ENCODE data around the gene PRR16.

PRR16 gene

DNA sequence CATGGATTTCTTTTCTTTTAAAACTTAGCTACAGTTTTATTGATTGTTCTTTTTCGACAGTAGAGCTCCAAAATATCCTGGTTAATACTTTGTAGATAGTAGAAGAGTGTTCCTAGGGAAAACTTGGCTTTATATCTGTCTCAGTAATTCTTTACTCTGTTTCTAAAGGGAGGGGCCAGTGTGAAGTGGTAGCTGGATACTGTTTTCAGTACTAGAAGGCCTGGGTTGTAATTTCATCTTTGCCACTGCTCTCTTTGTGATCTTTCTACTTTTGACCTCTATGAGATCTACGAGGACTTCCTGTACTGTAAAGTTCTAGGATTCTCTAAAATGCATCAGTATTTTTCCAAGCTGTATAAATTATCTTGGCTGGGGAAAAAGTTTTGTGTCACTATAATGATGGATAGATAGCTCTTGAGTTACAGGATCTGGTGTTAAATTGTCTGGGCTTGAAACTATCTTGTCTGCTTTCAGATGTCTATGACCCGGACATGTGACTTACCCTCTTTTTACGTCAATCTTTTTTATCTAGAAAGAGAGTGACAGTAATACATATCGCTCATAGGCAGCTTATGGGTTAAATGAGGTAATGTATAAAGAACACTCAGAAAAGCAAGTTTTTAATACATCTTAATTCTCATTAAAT, 53.6 kb downstream of the PRR16 start:
- no peak for DNase-seq

DNA sequence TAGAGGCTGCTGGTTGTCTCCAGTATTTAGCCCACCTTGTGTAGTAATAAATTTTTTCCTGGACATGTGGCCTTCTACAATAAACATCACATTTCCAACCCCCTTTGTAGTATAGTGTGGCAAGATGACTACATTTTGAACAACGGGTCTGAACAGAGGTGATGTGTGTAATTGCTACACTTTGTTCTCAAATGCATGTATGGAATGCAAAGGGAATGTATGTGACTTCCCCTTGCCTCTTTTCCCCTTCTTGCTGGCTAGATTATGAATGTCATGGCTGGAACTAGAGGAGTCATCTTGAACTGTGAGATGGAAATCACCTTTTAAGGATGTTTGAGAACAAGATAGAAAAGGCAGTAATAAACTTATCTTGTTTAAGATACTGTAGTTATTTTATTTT, 54.5 kb downstream of the PRR16 start:
- DNase-seq, result no peak

DNA sequence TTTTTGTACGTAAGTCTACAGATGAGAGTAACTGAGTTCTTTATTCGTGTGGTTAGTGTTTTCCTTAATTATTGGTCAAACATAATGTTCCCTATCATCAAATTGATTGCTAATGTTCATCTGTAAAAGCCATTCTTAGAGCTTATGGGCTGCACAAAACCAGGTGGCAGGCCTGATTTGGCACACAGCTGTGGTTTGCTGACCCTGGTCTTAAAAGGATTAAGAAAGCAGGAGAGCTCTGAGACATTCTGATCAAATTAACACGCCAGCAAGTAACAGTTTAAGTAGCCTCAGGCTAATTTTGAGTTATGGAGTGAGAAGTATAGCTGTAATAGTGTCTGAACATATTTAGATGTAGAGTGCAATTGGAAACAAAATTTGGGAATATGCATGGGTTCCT, 63.2 kb downstream of the PRR16 start:
- no peak for DNase-seq

DNA sequence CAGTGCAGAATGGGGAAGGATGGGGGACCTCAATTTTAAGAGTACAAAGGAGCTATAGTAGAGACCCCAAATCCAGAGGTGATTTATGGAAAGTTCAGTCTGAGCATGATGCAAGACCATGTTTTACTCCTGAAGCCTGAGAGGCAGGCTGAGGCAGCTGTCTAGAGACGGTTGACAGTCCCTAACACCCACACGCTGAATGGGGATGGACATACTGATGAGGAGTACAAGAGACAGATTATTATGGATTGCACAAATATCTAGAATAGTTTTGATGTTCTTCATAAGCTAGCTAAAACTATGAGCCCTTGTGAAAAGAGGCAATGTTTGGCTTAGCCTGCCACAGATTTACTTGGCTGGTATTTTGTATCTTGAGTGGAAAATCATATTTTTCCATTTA, 64.5 kb downstream of the PRR16 start:
- no peak for DNase-seq

DNA sequence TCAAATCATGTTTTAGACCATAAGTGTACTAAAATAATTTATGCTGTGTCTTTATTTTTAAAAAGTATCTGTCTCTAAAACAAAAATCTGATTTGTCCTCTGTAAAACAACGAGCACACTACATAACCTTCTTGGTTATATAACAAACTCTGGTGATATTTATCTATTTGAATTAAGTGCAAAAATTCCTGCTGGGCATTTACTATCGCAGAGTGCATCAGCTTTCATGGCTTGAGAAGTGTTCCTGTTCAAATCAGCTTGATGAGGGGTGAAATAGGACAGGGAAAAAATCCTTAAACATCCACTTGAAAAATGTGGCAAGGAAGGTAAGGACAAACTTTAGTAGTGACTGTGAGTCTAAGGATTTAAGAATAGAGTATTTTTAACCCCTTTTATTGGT, 65.3 kb downstream of the PRR16 start:
- DNase-seq, result no peak

DNA sequence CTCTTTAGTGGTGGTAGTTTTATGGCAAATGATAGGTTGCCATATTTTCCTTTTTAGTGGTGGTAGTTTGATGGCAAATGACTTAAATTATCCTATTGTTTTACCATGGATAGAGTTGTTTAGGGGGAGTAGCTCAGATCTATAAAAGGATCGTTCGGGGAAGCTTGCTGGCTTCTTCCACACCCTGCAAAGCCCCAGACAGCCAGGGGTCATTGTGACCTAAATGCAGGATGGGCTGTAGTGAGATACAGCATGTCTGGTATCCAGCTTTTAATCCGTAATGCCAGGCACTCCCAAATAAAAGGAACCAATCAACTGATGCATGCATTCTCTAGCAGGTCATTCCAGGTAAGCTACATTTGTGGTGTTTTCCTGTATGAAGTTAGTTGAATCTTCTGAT, 67.1 kb downstream of the PRR16 start:
- no peak for DNase-seq

DNA sequence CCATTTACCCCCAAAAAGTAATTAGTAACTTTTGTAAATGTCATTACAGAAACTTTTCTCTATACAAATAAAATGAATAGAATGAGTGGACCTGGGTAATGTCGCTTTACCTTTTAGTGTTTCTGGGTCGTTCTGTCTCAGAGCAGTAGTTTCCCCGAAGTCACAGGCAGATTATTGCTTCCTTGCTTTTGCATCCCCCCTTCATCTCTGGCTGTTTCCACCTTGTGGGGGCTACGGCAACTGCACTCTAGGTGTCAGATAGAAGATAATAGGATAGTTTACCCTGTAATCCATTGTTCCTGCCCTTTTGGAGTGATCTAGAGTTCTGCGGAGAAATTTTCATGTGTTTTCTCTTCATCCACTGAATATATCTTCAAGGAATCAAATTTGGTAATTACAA, 68.7 kb downstream of the PRR16 start:
- DNase-seq, result no peak

DNA sequence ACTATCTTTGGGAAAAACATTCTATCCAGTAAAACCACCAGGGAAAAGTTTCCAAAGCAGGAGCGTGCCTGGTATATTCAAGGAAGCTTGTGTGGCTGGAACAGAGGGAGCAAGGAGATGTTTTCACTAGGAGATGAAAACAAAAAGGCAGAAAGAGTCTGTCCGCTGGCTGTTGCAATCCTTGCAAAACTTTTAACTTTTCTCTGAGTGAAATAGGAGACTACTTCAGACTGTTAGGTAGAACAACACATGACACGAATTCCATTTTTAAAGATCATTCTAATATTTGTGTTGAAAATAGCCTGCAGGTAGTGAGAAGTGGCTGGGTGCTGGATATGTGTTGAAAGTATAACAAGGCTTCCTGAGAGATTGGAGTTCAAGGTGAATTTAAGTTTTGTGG, 69.5 kb downstream of the PRR16 start:
- no peak for DNase-seq

DNA sequence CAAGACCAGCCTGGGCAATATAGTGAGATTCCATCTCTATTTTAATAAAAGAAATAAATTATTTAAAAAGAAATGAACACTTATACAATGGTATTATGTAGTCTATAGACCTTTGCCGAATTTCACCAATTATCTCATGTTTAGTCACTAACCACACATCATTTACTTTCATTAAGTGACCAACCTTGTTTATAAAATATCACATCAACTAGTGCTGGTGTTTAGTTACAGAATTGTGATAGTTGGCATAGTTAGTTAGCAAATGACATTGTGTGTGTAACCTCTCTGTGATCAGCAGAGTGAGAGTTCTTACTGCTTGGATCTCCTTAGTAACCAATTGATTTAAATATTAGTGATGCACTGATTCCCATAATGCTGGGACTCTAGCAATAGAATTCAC, 71.8 kb downstream of the PRR16 start:
- DNase-seq, result no peak

DNA sequence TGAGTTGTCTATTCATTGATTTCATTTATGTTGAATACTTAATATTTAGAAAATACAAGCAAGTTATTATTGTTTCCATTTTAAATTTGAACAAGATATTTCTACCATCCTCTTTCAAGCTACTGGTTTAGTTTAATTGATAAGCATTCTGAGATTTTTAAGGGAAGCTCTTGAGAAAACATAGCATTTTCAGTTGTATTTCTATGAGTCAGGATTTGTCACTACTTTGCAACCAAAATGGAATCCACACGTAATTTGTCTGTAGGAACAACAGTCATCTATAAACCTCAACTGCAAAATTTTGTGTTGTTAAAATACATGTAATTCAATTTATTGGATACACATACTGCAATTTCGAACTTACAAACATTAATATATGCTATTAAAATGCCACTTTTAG, 74.0 kb downstream of the PRR16 start:
- DNase-seq, result no peak

DNA sequence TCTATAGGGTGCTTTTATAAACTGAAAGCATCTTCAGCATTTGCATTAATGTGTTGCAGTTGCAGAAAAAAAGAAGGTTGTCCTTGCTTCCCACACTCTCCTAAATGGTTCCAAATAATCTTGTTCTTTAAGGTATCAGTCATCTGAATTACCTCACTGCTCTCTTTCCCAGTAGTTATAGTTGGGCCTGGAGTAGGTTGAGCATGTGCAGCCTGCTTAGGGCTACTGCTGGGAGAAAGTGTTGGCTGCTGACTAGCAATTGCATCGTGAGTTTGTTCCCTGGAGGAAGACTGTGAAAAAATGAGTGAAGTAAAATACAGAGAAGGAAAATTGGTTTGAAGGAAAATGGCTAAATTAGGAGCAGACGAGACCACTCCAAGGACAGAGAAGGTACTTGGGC, 74.5 kb downstream of the PRR16 start:
- no peak for DNase-seq

DNA sequence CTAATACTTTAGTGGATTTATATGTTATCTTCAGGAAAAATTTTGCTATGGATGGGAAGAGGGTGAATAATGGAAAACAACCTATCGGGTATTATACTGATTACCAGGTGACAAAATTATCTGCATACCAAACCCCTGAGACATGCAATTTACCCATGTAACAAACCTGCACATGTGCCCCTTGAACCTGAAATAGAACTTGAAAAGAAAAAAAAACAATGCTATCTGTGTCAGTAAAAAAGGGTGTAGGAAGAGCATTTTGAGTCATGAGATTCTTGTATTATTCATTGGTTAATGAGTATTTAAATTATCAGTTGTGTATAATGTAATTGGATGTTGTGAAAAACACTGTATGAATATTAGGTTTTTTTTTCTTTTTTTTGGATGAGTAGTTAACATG, 75.4 kb downstream of the PRR16 start:
- no peak for DNase-seq

DNA sequence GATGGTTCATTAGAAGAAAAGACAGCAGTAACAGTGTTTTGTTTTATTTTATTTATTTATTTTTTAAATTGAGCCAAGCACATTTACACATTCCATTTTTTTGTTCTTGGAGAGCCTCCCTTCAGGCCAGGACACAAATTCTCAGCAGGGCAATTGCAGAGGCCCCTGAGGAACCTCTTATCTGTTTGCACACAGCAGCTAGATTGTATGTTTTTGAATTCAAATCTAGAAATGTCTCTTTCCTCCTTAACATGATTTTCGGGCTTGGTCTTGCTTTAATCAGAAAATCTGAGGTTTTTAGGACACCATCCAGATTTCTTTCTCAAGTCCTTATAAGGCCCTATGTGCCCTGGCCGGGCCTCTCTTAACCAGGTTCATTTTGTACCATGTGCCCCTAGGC, 76.0 kb downstream of the PRR16 start:
- no peak for DNase-seq

DNA sequence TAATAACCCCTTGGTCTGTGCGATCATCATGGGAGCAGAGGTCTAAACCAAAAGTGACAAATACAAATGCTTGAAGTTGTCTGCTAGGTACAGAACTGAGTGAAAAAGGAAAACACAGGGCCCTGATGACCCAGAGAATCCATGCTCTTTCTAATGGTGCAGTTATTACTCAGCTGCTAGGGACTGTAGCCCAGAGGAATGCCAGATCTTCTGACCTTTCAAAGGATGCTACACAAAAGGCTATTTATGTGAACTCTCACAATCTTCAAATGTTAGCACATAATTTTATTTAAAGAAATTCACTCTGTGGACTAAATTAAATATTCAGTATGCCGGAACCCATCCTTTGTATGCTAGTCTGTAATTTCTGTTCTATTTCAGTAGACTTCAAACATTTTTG, 79.9 kb downstream of the PRR16 start:
- no peak for DNase-seq

DNA sequence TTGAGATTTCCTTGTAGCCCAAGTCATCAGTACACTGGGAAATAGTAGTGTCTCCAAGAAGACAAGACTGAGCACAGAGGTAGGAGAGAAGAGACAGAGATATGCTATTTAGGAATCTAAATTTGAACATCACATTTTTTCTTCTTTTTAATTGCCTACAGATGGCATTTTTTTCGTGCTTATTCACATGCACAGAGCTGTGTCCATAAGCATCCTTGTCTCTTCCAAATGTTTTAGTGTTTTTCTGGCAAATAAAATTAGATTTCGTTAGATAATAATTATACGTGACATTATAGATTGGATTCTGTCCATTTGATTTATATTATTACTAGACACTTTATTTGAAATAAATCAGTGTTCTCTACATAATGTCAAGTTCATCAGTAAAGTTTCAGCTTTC, 80.9 kb downstream of the PRR16 start:
- no peak for DNase-seq

DNA sequence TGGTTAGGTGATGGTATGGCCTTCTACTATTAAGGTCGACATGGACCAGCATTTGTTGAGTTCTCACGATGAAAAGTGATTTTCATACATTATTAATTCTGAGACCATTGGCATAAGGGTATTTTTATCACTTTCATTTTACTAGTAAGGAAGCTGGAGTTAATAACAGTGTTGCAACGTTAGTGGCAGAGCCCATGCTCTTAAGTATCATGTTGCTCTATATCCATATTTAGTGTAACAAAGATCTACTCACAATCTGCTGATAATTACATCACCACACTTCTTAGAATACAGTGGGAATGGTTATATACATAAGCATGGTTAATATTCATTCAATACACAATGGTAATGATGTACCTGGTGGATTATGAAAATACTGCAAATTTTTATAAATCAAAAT, 81.9 kb downstream of the PRR16 start:
- no peak for DNase-seq

DNA sequence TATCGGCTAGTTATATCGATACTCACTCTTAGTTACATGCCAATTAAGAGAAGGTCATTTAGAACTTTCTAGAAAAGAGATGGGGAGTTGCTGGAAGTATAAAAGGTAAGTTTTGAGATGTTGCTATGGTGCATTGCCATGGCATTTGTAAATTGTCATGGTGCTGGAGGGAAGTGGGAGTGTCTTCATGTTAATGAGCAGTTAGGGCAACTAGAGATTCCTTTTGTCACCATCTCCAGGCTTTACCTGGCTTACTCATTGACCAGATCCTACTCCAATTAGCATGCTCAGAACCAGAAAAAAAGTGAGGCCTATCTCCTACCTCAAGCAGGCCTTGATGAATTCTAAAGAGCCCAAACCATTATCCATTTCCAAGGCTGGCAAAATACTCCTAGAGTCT, 82.8 kb downstream of the PRR16 start:
- DNase-seq, result no peak

DNA sequence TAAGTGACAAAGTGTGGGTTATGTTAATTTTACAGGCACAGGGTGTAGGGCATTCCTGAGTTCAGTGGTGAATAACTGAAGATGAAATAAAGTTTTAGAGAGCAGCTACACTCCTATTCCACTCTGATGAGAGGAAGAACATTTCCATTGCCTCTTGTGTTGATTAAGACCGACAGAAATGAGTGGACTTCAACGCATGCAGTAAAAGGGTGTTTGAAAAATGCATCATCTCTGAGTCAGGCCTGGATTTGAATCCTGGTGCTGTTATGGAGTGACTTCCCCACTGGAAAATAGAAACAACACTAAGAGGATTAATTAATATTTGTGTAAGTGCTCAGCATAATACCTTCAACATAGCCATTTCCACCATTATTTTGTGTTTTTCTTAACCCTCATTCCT, 86.3 kb downstream of the PRR16 start:
- no peak for DNase-seq

DNA sequence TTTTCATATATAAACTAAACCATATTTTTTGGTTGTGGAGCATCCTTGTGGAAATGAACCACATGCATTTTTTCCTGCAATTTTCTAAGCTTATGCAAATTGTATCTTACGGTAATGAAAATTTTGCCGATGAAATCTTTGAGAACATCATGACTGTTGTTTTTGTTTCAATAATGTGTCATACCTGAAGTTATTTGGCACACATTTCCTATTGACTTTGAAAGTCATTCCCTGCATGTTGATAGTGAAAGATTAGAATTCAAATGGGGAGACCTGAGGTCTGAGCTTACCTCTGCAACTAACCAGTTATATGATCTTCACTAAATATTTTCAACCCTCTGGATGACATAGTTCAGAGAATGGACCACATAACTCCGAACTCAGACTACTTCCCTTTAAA, 88.5 kb downstream of the PRR16 start:
- DNase-seq, result no peak

DNA sequence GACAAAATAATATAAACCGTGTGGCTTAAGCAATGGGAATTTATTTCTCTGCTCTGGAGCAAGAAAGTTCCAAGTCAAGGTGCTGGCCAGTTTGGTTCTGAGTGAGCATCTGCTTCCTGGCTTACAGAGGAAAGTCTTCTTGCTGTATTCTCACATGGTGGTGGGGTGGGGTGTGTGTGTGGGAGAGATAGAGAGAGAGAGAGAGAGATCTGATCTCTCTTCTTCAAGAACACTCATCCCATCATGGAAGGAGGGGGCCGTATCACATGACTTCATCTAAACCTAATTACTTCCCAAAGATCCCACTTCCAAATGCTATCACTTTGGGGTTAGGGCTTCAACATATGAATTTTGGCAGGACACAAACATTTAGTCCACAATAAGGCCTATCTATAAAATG, 91.2 kb downstream of the PRR16 start:
- DNase-seq, result no peak

DNA sequence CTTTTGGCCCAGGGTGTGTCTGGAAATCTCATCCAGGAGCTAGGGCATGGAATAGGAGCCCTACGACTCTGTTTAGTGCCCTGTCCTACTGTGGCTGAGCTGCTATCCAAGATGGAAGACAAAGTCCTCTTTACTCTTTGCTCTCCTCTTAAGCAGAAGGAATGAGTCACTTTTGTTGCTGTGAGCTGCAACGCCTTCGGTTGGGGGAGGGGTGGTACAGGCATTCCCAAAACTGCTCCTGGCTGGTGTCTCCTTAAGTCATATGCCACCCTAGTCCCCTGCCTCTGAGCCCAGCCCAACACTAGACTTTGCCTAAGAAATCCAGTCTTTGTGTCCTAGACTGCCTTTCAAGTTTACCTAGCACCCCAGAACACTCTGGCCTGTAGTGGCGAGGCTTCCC, 99.9 kb downstream of the PRR16 start:
- no peak for DNase-seq

DNA sequence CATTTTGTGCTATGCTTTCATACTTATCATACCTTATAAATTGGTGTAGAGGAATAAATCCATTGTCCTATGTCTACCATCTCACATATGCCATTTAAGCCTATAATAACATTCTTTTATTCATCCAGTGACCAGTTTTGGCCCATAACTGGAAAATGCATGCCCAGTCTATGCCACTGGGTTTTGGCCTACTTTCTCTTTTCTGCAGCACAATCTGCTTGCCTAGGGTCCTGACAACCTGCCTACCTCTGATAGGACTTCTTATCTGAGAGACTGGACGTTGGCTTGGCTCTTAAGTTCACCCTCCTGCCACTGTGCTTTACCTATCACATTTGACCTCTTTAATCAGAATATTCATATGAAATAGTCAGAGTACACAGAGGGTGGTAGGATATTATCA, 103.0 kb downstream of the PRR16 start:
- no peak for DNase-seq

DNA sequence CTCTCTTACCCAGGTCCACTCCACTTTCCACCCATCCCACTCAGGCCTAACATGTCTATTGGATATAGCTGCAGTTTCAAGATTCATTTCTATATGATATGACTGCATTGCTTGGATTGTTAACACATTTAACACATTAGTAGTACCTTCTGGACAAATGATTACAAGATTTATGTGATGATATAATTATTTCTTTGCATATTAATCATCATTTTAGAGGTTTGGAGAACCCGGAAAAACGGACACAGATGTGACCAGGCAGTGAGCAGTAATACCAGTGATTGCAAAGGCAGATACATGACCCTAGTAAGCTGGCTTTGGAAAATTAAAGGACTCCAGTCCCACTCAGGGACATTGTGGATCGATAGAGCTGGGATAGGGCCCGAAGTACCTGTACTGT, 103.8 kb downstream of the PRR16 start:
- DNase-seq, result no peak

DNA sequence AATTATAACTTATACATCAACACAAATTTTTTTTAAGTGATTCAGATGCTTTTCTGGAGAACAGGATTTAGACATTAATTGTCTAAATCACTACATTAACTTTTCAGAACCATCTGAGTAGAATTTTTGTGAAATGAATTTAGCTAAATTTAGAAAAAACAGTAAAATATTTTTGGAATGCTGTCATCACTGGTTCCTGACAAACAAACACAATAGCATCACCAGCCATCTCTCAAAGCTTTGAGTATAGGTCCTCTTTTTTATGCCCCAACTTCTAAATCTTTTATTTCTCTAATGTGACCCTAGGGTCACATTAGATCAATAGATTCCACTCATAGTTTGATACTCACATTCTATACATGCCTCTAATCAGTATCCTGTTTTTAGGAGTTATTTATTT, 104.6 kb downstream of the PRR16 start:
- no peak for DNase-seq

DNA sequence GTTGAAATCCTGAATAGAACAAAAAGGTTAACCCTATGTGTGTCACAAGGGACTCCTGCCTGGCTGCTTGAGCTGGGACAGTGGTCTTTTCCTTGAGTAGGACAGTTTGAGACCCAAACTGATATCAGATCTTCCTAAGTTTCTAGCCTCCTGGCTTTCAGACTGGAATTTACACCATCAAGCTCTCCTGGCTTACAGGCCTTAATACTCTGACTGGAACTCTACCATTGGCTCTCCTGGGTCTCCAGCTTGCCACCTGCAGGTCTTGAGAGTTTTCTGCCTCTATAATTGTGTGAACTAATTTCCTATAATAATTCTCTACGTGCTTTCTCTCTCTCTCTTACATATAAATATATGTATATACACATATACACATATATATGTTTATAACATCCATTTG, 112.5 kb downstream of the PRR16 start:
- DNase-seq, result no peak

DNA sequence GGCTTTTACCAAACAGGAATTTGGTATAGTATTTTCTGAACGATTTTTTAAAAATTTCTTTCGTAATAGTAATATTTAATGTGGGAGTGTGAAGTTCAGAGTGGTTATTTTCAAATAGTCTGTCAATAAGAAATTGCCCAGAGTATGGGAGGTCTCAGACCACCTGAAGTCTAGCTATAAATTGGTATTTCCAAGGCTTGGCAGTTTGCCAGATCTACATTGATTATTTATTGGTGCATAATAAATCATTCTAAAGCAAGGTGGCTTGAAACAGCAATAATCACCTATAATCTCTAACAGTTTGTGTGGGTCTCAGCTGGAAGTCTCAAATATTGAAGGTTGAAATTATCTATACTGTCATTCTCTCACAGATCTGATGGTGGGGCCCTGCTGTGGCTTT, 118.5 kb downstream of the PRR16 start:
- no peak for DNase-seq
